OCI-M1 (cell line): ENCODE measurements around the gene KLHL21.

Experiments
- DNase-seq: peaks from one replicate; lab custom pipeline; 2025; lab: John Stamatoyannopoulos, UW

Gene KLHL21

DNA sequence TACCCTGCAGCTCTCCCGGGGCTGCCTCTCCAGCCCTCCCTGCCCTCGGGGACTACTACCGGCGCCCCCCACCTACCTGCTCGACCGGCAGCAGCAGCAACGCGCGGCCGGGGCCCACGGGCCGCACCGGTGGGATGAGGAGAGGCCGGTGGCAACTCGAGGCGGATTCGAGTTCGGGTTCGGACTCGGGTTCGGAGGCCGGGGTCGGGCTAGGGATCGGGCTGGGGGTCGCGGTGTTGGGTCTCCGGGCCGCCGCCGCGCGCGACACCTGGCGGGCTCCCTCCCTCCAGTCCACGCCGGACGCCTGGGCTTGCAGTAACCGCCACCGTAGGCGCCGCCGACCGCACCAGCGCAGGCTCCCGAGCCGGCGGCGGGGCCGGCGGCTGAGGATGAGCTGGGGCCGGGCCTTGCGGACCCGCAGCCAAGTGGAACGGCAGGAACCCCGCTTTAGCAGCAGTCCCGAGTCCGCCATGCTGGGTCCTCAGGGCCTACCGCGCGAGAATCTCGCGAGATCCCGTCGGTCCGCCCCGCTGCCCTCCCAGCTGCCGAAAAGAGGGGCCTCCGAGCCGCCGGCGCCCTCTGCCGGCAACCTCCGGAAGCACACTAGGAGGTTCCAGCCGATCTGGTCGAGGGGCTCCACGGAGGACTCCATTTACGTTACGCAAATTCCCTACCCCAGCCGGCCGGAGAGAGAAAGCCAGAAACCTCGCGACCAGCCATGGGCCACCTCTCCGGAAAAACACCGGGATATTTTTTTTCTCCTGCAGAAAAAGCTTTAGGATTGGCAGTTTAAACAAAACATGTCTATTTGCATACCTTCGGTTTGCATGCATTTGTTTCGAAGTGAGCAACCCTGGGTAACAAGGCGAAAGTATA lies 48.4 kb downstream of the KLHL21 start, which contains the start of gene NOL9:
TSS of gene NOL9 (minus strand) at position 483 of the 876 bp plus-strand sequence. CDS start at position 472, 11 bp downstream.
- peak; percentile 96 for DNase-seq

GRCh38 chr1:6547301-6547700 lies 55.4 kb downstream of the KLHL21 start:
- no peak for DNase-seq

- no peak for DNase-seq
These were observed 56.3 kb downstream of the KLHL21 start for GRCh38 chr1:6546326-6546725.

GRCh38 chr1:6545276-6546112 lies 57.2 kb downstream of the KLHL21 start:
- no peak for DNase-seq

DNA sequence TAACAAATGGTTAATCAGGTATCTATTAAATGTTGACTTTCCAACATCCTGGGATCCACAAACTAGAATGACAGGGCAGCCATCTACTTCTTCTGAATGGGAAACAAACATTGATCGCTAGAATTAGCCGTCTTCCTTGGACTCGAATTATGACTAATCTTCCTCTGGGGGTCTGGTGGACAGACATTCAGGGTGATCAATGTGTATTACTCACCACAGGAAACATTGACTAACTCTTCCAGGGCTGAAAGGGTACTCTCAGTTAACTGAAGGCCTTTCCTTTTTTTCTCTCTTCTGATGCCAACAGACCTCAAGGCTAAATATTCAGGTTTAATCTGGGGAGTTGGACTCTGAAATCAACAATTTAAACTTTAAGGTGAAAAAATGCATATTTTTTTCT lies 57.8 kb downstream of the KLHL21 start:
- DNase-seq: no peak
